HG03159 (cell line): Measurements from ENCODE around the gene CRY1.

Experiments
- ATAC-seq: cut with Tn5 transposase; IDR thresholded peaks from one replicate; pipeline ENCODE4 v1.9.1; 2021; ENCODE audit warnings: mild to moderate bottlenecking, moderate library complexity; ENCODE audit not compliant: unreplicated experiment

The CRY1 gene

DNA sequence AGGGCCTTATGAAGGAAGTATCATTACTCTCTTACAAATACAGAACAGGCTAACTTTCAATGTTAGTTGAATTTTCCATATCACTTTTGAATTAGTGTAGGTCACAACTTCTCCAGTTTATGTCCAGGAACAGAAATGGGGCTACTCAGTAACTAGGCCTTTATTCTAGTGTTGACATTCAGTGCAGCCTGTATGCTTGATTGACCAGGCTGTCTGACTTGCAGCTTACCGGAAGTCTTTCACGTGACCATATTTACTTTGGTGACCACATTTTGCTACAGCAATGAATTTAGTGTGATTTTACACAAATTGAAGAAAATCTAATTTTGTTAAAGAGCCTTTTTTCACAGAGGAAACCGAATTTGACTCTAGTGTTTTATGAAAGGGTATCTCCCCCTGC, 118.8 kb downstream of the CRY1 start:
- ATAC-seq: peak; percentile 88

DNA sequence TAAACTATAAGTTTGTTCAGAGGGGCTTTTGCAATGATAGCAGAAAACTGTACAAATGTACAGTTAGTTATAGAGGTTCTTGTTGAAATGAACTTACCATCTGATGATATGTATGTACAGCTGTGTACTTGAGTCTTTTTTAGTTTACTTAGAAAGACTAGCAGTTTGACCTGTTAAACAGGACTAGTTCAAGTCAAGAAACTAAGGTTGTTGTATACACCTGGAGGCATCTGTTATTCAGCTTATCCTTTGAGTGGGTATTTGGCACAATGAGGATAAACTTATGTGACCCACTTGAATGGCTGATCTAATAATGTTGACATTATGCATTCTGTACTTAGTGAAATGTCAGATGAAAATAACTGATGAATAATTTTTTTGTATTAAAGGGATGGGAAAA, 119.8 kb downstream of the CRY1 start:
- no peak for ATAC-seq

- ATAC-seq: no peak
These were observed 122.3 kb downstream of the CRY1 start for GRCh38 chr12:106971065-106971464.

GRCh38 chr12:106964526-106964925, 128.8 kb downstream of the CRY1 start:
- ATAC-seq: no peak

DNA sequence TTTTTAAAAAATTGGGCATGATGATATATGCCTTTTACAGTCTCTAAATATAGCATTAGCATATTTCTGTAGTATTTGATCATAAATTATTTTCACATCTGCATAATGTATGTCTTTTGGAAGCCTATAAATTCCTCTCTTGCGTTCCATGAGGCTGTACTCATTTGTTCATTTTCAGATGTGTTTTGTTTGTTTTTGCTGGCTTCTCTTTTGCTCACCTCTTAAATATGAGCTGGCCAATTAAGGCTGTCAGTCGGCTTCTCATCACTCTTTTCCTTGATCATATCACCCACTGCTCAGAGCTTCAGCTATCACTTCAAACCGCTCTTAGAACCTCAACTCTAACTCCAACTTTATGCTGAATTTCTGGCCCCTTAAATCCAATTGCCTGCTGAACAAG, 131.1 kb downstream of the CRY1 start:
- no peak for ATAC-seq

- ATAC-seq: no peak
These were observed 132.9 kb downstream of the CRY1 start for GRCh38 chr12:106960443-106960842.

GRCh38 chr12:106957583-106957982, 135.8 kb downstream of the CRY1 start:
- ATAC-seq: no peak

GRCh38 chr12:106956048-106956578, 137.2 kb downstream of the CRY1 start:
- peak; percentile 35 for ATAC-seq

DNA sequence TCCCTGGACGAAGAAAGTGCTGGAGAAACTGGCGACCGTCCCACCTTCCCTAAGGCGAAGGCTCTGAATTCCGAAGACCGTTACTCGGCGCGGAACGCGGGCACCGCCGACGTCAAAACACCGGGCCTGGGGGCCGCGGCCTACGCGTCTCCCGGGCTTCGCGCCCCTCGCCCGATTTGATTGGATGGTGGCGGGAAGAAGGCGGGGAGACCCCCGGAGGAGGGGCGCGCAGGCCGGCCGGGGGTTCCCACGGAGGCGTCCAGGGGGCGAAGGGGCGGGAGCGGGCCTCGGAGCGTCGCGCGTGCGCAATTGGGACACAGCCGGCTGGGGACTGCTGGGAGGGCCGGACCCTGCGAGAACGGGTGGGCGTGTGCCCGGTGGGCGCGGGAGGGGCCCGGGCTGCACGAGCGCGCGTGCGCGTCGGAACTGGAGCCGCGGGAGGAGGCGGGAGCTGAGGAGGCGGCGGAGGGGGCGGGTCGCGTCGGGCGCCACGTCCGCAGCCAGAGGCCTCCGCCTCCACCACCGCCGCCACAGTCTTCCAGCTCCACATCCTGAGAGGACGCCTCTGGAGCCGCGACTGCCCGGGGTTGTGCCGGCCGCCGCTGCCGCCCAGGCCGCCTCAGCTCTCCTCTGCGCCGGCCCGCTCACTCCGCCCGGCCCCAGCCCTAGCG, 137.8 kb downstream of the CRY1 start, which contains the start of gene TMEM263:
TMEM263 (plus strand) TSS at position 531 of the 671 bp plus-strand sequence. CDS start 11,210 bp downstream, outside the sequence.
- peak; percentile 86 for ATAC-seq

- ATAC-seq: peak; percentile 21
These were observed 138.6 kb downstream of the CRY1 start for GRCh38 chr12:106954462-106955376.

DNA sequence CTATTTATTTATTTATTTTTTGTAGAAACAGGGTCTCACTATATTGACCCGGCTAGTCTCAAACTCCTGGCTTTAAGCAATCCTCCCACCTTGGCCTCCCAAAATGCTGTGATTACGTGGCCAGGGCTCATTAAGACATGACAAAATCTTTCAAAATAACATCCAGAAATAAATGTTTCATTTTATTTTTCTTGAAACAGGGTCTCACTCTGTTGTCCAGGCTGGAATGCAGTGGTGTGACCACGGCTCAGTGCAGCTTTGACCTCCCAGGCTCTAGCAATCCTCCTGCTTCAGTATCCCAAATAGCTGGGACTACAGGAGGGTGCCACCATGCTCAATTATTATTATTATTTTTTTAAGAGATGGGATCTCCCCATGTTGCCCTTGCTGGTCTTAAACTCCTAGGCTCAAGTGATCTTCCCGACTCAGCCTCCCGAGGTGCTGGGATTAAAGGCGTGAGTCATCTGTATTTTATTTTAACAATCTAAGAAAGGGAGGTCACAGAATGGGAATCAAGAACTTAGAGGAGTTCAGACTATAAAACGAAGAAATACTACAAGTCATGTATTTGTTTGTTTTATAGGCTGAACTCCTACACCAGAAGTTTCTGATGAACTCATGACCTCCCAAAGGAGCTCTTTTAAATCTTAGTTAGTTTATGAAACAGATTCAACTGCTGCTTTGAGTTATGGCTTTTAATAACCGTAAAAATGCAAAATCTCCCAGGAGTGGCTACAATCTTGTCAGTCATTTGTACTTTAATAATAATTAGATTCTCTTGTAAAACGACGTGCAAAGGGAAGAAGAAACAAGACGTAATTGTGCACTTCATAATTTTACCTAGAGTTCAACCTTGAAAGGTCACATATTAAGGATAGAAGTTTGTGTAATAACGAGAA, 139.7 kb downstream of the CRY1 start:
- ATAC-seq: no peak

DNA sequence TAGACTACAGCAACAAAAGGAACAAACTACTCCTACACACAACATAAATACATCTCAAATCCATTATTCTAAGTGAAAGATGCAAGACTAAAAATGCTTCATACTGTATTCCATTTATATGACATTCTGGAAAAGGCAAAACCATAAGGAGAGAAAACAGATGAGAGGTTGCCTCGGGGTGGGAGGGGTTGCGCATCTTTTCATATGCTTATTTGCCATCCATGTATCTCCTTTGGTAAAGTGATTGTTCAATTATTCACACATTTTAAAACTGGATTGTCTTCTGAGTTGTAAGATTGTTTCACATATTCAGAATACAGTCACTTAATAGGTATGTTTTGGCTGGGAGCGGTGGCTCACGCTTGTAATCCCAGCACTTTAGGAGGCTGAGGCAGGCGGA, 142.8 kb downstream of the CRY1 start:
- ATAC-seq: no peak

GRCh38 chr12:106947461-106947860, 145.9 kb downstream of the CRY1 start:
- no peak for ATAC-seq

DNA sequence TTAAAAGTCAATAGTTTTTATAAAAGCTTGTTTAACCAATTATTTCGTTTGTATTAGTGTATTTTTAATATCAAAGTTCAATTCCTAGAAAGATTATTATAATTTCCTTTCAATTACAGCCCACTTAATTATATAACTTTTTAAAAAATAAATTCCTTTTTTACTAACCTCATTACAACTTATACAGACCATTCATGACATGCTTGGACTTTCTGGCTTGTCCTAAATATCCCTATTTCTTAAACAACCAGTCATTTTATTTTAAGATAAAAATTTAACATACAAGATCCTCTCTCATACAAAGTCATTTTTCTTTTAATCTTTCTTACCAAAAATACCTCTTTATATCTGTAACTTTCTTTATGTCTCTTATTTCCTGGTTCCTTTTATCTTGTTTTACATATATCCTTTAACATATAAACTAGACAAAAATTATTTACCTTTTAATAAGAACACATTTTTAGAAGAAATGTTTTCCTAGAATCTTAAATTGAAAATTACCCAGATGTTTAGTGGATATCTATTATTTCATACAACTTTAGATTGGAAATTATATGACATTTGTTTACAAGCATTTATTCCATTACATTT, 148.0 kb downstream of the CRY1 start:
- no peak for ATAC-seq

- ATAC-seq: no peak
These were observed 150.6 kb downstream of the CRY1 start for GRCh38 chr12:106942775-106943174.

GRCh38 chr12:106941481-106942156, 151.7 kb downstream of the CRY1 start:
- ATAC-seq: no peak
